ENCODE results near the gene MRPS2. TPM values are rescaled to one million over a fixed set of nuclear protein-coding genes. Genes with fewer than 3 reads are reported as not detected.

The MRPS2 gene
- total and polyA plus RNA-seq, 9 of the 15 experiments (the other 6 are each of a cell fraction or from before 2014, with no cell fraction given): 8.0 to 167 (median 81.3) TPM

GRCh38 chr9:135492886-135493669, 7.4 kb upstream of the MRPS2 start:
- no peak for DNase-seq (ENCODE audit: extremely low read depth in 1 of 4, low spot score in 3 of 4)
- ChIA-PET CTCF (ENCODE audit: low intra/inter-chr PET ratio) (no interaction called here), POLR2A (no interaction called here)
- Histone ChIP-seq H3K79me2 (ENCODE audit: control insufficient read depth, insufficient read depth, low read length) (no peaks in the 10 kb centered on the region), H3K9ac (ENCODE audit: insufficient read depth in 1 of 2, low read depth in 2 of 2, low read length in 2 of 2) (peak overlapping the region in 1 of 2 experiments; percentile 45; a peak in 1 of 4 replicates), H3K27me3 (ENCODE audit: control insufficient read depth in 2 of 2, insufficient read depth in 2 of 2, low read length in 2 of 2) (no peaks in the 10 kb centered on the region), H3K36me3 (ENCODE audit: control insufficient read depth, insufficient read depth, low read length) (peaks cover 7% of the 10 kb centered on the region; the same call in 1 of the 3 replicates), H3K4me1 (replicated peaks in 1 of 2; ENCODE audit: control insufficient read depth in 2 of 2, insufficient read depth in 2 of 2, low read length in 2 of 2) (peaks cover 2 to 12% of the 10 kb centered on the region in 2 experiments; a peak in 2 of 5 replicates), H3K4me2 (ENCODE audit: insufficient read depth, low read length) (no peak overlapping the region), H4K20me1 (replicated peaks; ENCODE audit: control insufficient read depth, insufficient read depth, low read length) (no peaks in the 10 kb centered on the region), H3K9me1 (ENCODE audit: control insufficient read depth, insufficient read depth, low read length) (no peaks in the 10 kb centered on the region), H2AFZ (ENCODE audit: low read depth, low read length) (no peak overlapping the region), H3K9me3 (replicated peaks; ENCODE audit: control insufficient read depth, insufficient read depth, low read depth, low read length) (no peaks in the 10 kb centered on the region), H3K4me3 (no peak overlapping the region), H3K27ac (ENCODE audit: extremely low read depth, low read depth, low read length) (no peak overlapping the region)
- intact Hi-C loops (cut with micrococcal nuclease): no loop called here
- in situ Hi-C loops (cut with MboI): no loop called here
- TF ChIP-seq FOXA3 (CRISPR knock-in tag; conservative IDR thresholded peaks at IDR 0.05 in 1 of 2, IDR thresholded peaks at IDR 0.05 in 1 of 2) (no peak), HOXB6 (CRISPR knock-in tag; IDR thresholded peaks at IDR 0.05; ENCODE audit: borderline replicate concordance) (no peak), POLR3G (IDR thresholded peaks at IDR 0.05; ENCODE audit: extremely low read depth, insufficient read length, insufficient replicate concordance) (no peak), NR4A1 (CRISPR knock-in tag; IDR thresholded peaks at IDR 0.05) (no peak), NR4A1 (tag; IDR thresholded peaks at IDR 0.05) (no peak), DACH1 (IDR thresholded peaks at IDR 0.05; ENCODE audit: partially characterized antibody) (no peak), RBM14 (IDR thresholded peaks at IDR 0.05; ENCODE audit: borderline replicate concordance, insufficient read depth, low read depth, low read length) (no peak), ZNF766 (CRISPR knock-in tag; conservative IDR thresholded peaks at IDR 0.05) (no peak)
- WGBS (ENCODE audit: insufficient coverage, low coverage, missing lambda C conversion rate): 62% methylated on average over 27 of the region's 27 CpGs
- no TSS peak for BruUV-seq (replicated peaks)
- no peak for FAIRE-seq
- ATAC-seq: no peak
